ENCODE results near the gene SEMA5A. TPM values are rescaled to one million over a fixed set of nuclear protein-coding genes. Genes with fewer than 3 reads are reported as not detected.

SEMA5A gene
- total RNA-seq, 2 experiments from 2014 or later, result 0.48 to 0.52 TPM

DNA sequence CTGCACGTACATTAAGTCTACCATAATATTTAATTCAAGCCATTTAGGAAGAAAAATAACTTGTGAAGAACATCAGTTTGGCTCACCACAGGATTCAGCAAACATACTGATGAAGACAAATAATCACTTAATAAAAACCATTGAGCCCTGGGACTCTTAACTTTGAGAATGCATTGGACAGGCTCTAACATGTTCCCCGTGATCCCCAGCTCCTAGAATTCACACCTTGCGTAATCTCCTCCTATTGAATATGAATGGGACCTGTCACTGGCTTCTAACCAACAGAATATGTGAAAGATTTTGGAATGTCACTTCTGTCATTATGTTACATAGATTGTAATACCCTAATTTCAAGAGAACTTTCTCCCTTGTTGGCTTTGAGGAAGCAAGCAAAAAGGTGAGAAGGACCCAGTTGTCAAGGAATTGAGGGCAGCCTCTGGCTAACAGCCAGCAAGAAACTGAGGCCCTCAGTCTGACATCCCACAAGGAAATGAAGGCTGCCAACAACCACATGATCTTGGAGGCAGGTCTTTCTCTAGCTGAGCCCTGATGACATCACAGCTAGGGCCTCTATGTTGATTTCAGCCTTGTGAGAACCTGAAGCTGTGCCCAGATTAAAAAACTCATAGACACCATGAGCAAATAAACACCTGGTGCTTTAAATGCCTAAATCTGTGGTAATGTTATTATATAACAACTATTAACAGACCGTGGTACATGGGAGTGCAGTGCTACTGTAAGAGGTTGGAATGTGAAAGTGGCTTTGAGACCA, 433.2 kb downstream of the SEMA5A start:
- Mint-ChIP-seq H3K4me3 (no peak overlapping the region), H3K4me1 (ENCODE audit: low read depth) (no peaks in the 10 kb centered on the region), H3K27me3 (no peaks in the 10 kb centered on the region), H3K36me3 (no peaks in the 10 kb centered on the region), H3K27ac (no peak overlapping the region), H3K9me3 (peaks cover 5% of the 10 kb centered on the region)
- intact Hi-C loops (cut with micrococcal nuclease), result no loop called here
- no peak for DNase-seq
- CTCF ChIA-PET, result no interaction called here
- POLR2A ChIA-PET, result no interaction called here

DNA sequence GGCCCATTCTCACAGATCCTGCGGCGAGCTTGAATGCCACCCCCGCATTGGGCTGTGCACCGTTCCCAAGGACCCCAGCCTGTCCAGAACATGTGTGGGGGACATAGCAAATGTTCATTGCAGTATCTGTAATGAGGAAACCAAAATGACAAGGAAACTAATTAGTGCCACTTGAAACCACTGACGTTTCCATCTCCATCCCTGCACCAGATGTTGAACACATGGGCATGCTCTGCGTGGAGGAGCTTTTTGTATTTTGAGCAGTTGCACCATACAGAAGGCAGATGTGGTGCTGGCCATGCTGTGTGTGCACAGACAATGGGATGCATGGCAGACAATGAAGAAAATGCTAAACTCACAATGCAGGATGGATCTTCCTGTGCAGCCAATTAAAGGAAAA, 437.7 kb downstream of the SEMA5A start:
- no peak overlapping the region for H3K27ac Mint-ChIP-seq
- H3K9me3 Mint-ChIP-seq, result no peaks in the 10 kb centered on the region
- intact Hi-C loops (cut with micrococcal nuclease), result no loop called here
- H3K36me3 Mint-ChIP-seq, result no peaks in the 10 kb centered on the region
- CTCF ChIA-PET, result no interaction called here
- no peak overlapping the region for H3K4me3 Mint-ChIP-seq
- H3K4me1 Mint-ChIP-seq (ENCODE audit: low read depth), result no peaks in the 10 kb centered on the region
- no peaks in the 10 kb centered on the region for H3K27me3 Mint-ChIP-seq
- POLR2A ChIA-PET, result no interaction called here
- no peak for DNase-seq

DNA sequence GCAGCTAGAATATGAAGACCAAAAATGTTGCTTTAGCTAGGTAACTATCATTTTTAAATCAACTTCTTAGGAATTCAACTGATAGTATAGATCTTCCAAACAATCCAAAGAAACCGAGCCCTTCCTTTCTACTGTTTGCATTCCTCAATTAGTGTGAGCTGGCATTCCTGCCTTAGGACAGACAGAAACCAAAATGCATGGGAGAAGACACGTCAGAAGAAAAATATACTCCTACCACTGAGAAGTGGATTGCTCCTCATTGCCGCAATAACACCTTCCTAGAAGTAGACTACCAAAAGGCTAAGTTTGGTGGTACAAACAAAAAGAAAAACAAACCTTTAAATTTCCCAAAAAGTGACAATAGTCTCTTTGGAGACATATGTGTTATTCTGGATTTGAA, 440.0 kb downstream of the SEMA5A start:
- POLR2A ChIA-PET, result no interaction called here
- Mint-ChIP-seq H3K4me1 (ENCODE audit: low read depth) (no peaks in the 10 kb centered on the region), H3K27me3 (no peaks in the 10 kb centered on the region), H3K36me3 (no peaks in the 10 kb centered on the region), H3K27ac (no peak overlapping the region), H3K9me3 (no peaks in the 10 kb centered on the region), H3K4me3 (no peak overlapping the region)
- intact Hi-C loops (cut with micrococcal nuclease), result no loop called here
- CTCF ChIA-PET, result no interaction called here
- DNase-seq, result no peak

DNA sequence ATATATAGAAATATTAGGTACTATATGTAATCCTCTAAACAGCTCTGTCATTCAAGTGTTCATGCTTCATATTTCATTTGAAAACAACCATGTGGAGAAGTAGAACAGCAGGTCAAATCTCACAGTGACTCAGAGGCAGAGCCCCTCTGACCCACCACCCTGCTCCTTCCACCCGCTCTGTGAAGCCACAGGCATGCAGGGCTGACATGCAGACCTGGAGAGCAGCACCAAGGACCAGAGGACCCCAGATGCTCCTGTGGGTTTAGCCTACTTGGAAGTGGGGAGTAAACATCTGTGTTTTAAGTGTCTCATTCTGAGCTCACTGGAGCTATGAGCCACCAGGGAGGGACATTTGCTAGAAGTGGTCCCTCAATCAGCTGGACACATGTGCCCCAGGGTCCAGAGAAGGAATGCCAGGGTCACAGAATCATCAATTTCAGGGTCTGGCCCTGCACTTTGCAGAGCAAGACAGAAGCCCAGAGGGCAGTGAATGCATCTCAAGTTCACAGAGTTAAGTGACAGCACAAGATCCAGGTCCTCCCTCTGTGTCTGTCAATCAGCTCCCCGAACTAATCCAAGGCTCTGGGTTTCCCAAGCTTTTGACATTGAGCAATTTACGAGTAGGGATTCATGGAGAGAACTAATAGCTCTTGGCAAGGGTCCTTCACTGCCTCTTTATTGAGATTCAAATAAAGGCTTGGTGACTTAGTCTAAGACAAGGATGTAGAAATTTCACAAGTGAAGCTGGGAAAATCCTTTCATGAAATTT, 441.1 kb downstream of the SEMA5A start:
- H3K27me3 Mint-ChIP-seq, result no peaks in the 10 kb centered on the region
- no peak overlapping the region for H3K4me3 Mint-ChIP-seq
- DNase-seq, result no peak
- no peaks in the 10 kb centered on the region for H3K36me3 Mint-ChIP-seq
- no peaks in the 10 kb centered on the region for H3K9me3 Mint-ChIP-seq
- ChIA-PET CTCF (no interaction called here), POLR2A (no interaction called here)
- intact Hi-C loops (cut with micrococcal nuclease), result no loop called here
- H3K27ac Mint-ChIP-seq, result no peak overlapping the region
- no peaks in the 10 kb centered on the region for H3K4me1 Mint-ChIP-seq (ENCODE audit: low read depth)

DNA sequence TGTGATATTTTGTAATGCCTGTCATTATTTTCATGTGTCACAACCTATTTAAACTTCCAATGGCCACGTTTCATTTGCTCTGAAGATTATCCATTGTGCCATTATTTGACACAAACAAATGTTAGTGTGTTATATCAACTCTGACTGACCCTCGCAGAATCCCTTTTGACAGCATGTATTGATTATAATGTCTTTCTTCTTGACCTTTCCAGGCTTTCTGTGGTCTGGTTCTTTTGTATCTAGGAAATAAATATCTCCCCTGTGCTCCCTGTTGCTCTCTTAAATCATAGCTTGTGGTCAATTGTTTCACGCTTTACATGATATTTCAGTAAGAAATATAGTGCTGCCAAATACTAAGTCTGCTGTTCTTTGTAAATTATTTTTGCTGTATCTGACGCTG, 442.6 kb downstream of the SEMA5A start:
- Mint-ChIP-seq H3K27me3 (no peaks in the 10 kb centered on the region), H3K9me3 (no peaks in the 10 kb centered on the region), H3K27ac (no peak overlapping the region), H3K4me3 (no peak overlapping the region), H3K4me1 (ENCODE audit: low read depth) (no peaks in the 10 kb centered on the region), H3K36me3 (no peaks in the 10 kb centered on the region)
- no peak for DNase-seq
- intact Hi-C loops (cut with micrococcal nuclease), result no loop called here
- CTCF ChIA-PET, result no interaction called here
- POLR2A ChIA-PET, result no interaction called here

GRCh38 chr5:9099689-9100088, 446.2 kb downstream of the SEMA5A start:
- ChIA-PET POLR2A (no interaction called here), CTCF (no interaction called here)
- no peak overlapping the region for H3K4me3 Mint-ChIP-seq
- no peaks in the 10 kb centered on the region for H3K4me1 Mint-ChIP-seq (ENCODE audit: low read depth)
- no peak for DNase-seq
- no peak overlapping the region for H3K27ac Mint-ChIP-seq
- H3K27me3 Mint-ChIP-seq, result no peaks in the 10 kb centered on the region
- intact Hi-C loops (cut with micrococcal nuclease), result no loop called here
- H3K36me3 Mint-ChIP-seq, result no peaks in the 10 kb centered on the region
- H3K9me3 Mint-ChIP-seq, result no peaks in the 10 kb centered on the region

GRCh38 chr5:9098990-9099389, 446.9 kb downstream of the SEMA5A start:
- intact Hi-C loops (cut with micrococcal nuclease), result no loop called here
- ChIA-PET CTCF (no interaction called here), POLR2A (no interaction called here)
- H3K4me3 Mint-ChIP-seq, result no peak overlapping the region
- no peaks in the 10 kb centered on the region for H3K27me3 Mint-ChIP-seq
- no peaks in the 10 kb centered on the region for H3K4me1 Mint-ChIP-seq (ENCODE audit: low read depth)
- no peak for DNase-seq
- no peaks in the 10 kb centered on the region for H3K36me3 Mint-ChIP-seq
- no peaks in the 10 kb centered on the region for H3K9me3 Mint-ChIP-seq
- H3K27ac Mint-ChIP-seq, result no peak overlapping the region

- POLR2A ChIA-PET, result no interaction called here
- no peaks in the 10 kb centered on the region for H3K9me3 Mint-ChIP-seq
- H3K4me1 Mint-ChIP-seq (ENCODE audit: low read depth), result no peaks in the 10 kb centered on the region
- H3K27me3 Mint-ChIP-seq, result no peaks in the 10 kb centered on the region
- DNase-seq, result no peak
- H3K36me3 Mint-ChIP-seq, result no peaks in the 10 kb centered on the region
- no peak overlapping the region for H3K27ac Mint-ChIP-seq
- intact Hi-C loops (cut with micrococcal nuclease), result no loop called here
- H3K4me3 Mint-ChIP-seq, result no peak overlapping the region
- CTCF ChIA-PET, result no interaction called here
Measured at GRCh38 chr5:9094582-9094981, 451.3 kb downstream of the SEMA5A start.

DNA sequence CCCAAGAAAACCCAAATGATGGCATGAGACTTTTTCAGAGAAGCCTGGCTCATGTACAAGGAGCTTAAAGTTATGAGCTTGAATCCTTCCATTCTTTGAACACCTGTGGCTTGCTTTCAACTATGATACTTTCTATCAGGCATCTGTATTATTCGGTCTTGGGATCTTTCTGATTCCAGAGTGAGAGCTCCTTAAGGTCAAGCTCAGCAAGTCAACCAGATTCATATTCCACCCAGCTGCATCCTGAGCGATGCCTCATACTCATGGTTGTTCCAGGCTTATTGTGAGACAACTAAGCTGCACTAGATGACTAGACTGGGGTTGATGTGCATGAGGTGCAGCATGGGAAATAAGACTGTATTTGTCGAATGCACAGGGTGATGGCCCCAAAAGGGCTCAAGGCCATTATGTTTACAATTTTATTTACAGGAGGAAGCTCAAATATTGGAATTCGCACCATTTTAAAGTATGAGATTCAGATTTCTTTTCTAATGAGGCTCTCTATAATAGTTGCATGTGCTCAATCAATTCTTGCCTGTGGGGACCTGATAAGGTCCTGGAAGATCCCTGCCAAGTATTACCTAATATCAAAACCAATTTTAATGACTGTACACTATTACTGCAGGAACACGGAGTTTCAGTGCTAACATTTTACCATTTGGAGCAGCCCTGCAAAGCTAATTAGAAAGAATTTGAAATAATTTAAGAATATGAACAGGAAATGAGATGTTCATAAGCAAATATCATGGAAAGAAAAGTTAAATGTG, 453.8 kb downstream of the SEMA5A start:
- ChIA-PET CTCF (no interaction called here), POLR2A (no interaction called here)
- no peak overlapping the region for H3K4me3 Mint-ChIP-seq
- no peaks in the 10 kb centered on the region for H3K27me3 Mint-ChIP-seq
- intact Hi-C loops (cut with micrococcal nuclease), result no loop called here
- H3K27ac Mint-ChIP-seq, result no peak overlapping the region
- H3K36me3 Mint-ChIP-seq, result no peaks in the 10 kb centered on the region
- H3K4me1 Mint-ChIP-seq (ENCODE audit: low read depth), result no peaks in the 10 kb centered on the region
- DNase-seq, result no peak
- peaks cover under 1% of the 10 kb centered on the region for H3K9me3 Mint-ChIP-seq

DNA sequence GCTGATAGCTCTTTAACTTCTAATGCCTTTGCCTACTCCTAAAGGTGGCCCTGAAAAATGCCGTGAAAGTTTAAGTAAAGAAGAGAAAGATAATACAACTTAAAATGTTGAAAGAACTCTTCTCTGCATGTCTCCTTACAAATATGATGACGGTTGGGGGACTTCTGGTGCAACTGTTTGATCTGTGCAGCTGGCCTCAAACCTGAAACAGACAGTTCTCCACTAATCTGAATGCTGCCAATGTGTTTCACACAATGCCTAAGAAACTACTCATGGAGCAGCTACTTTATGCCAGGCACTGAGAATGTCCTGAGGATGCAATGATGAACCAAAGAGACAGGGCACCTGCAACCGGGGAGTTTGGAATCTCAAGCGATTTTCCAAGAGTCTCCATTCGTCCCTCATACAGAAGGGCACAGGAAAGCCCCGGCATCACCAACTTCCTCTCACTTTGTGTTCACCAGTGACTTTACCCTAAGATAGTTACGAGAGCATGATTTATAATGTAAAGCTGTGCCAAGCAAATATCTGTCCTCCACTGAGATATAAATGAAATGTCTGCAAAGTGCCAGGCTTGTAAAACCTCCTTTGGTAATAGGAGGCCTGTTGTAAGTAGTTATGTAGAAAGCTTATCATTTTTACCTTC, 455.4 kb downstream of the SEMA5A start:
- H3K36me3 Mint-ChIP-seq, result no peaks in the 10 kb centered on the region
- H3K4me1 Mint-ChIP-seq (ENCODE audit: low read depth), result no peaks in the 10 kb centered on the region
- ChIA-PET POLR2A (no interaction called here), CTCF (no interaction called here)
- H3K27me3 Mint-ChIP-seq, result no peaks in the 10 kb centered on the region
- H3K4me3 Mint-ChIP-seq, result no peak overlapping the region
- H3K9me3 Mint-ChIP-seq, result peaks cover 6% of the 10 kb centered on the region
- H3K27ac Mint-ChIP-seq, result no peak overlapping the region
- no peak for DNase-seq
- intact Hi-C loops (cut with micrococcal nuclease), result no loop called here

DNA sequence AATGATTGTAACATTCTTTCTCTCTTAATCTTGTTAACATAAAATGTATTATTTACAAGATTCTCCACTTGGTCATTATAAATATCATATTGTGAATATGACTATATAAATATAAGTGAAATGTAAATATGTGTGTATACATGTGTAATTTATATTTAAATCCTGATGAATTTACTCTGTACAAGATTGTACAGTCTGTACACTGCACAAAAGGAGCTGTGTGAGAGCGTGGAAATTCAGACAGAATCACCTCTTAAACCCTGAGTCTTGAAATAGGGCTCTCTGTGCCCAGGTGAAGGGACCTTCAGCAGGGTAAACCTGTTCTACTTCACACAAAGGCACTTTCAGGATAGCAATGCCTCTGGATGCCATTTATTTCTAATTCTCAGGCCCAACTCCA, 456.0 kb downstream of the SEMA5A start:
- no peak overlapping the region for H3K27ac Mint-ChIP-seq
- ChIA-PET CTCF (no interaction called here), POLR2A (no interaction called here)
- H3K4me1 Mint-ChIP-seq (ENCODE audit: low read depth), result no peaks in the 10 kb centered on the region
- intact Hi-C loops (cut with micrococcal nuclease), result no loop called here
- no peak overlapping the region for H3K4me3 Mint-ChIP-seq
- DNase-seq, result no peak
- no peaks in the 10 kb centered on the region for H3K36me3 Mint-ChIP-seq
- peaks cover 7% of the 10 kb centered on the region for H3K9me3 Mint-ChIP-seq
- H3K27me3 Mint-ChIP-seq, result no peaks in the 10 kb centered on the region

DNA sequence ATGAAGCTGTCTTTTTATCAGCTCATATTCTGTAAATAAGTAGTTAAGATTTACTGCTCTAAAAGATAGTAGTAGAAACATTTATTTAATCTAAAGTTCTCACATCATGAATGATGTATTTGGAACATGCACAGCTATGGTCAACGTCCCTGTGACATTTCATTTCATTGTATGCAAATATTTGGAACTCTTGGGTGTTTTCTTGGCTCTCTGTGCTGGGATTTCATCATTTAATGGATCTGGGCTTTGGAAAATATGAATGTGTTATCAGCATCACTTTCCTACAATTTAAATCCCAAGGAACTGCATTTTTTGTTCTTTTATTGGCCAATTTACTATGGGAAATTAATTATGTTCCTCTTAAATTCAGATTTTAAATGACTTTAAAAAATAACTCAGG, 462.9 kb downstream of the SEMA5A start:
- Mint-ChIP-seq H3K36me3 (no peaks in the 10 kb centered on the region), H3K4me1 (ENCODE audit: low read depth) (no peaks in the 10 kb centered on the region), H3K27ac (no peak overlapping the region), H3K4me3 (no peak overlapping the region), H3K27me3 (no peaks in the 10 kb centered on the region), H3K9me3 (peaks cover 22% of the 10 kb centered on the region)
- intact Hi-C loops (cut with micrococcal nuclease), result no loop called here
- CTCF ChIA-PET, result no interaction called here
- DNase-seq, result no peak
- POLR2A ChIA-PET, result no interaction called here
